HFFc6 (cell line): ENCODE measurements around the gene MLLT11. TPM values are rescaled to one million over a fixed set of nuclear protein-coding genes. Genes with fewer than 3 reads are reported as not detected.
A peak's percentile ranks its signal among the peaks of the same experiment; 100 is the strongest.

Experiments used
- DNase-seq: peaks from one replicate; pipeline ENCODE4 v3.0.0-alpha.2; 2018
- H3K27ac Mint-ChIP-seq: 2 replicates; pipeline ENCODE4 v1.8.0; 2020; ENCODE audit warnings: mild to moderate bottlenecking, mixed read lengths
- H3K27me3 Mint-ChIP-seq: 2 replicates; pipeline ENCODE4 v1.8.0; 2021; ENCODE audit warnings: mild to moderate bottlenecking, moderate library complexity, mixed read lengths; ENCODE audit not compliant: insufficient read depth
- H3K36me3 Mint-ChIP-seq: 2 replicates; pipeline ENCODE4 v1.8.0; 2021; ENCODE audit warnings: low read depth, mixed read lengths
- H3K4me1 Mint-ChIP-seq: 2 replicates; pipeline ENCODE4 v1.8.0; 2020; ENCODE audit warnings: low read depth, mixed read lengths
- H3K4me3 Mint-ChIP-seq: 2 replicates; pipeline ENCODE4 v1.8.0; 2020; ENCODE audit warnings: mild to moderate bottlenecking, moderate library complexity, mixed read lengths
- H3K9me3 Mint-ChIP-seq: 2 replicates; pipeline ENCODE4 v1.8.0; 2020; ENCODE audit warnings: mild to moderate bottlenecking, mixed read lengths
- total RNA-seq, 6 experiments: library from RNA; stranded (reverse); fragmentation: NEBNext Ultra II Directional; extraction: Animal tissue kit (Norgen Biotek cat#: 25700); gene quantifications; 2 replicates in 1 of 6; 3 replicates in 5 of 6; pipeline ENCODE4 v1.2.3, GENCODE V29; 2021
- TF ChIP-seq, protein P1 (sequence below): fragments of 200-600 bp; sonication (generic); IDR thresholded peaks from 2 replicates; pipeline ENCODE4 v1.5.0; 2021; ENCODE audit warnings: antibody characterized with exemption, mild to moderate bottlenecking

The MLLT11 gene
- total RNA-seq, 6 experiments from 2014 or later = 9.3 to 11.7 (median 10.8) TPM

GRCh38 chr1:151058692-151059091, 1.5 kb upstream of the MLLT11 start:
- H3K9me3 Mint-ChIP-seq = no peaks in the 10 kb centered on the region
- H3K36me3 Mint-ChIP-seq = peaks cover 48% of the 10 kb centered on the region
- H3K27ac Mint-ChIP-seq = peak overlapping the region; percentile 99
- peaks cover 6% of the 10 kb centered on the region for H3K27me3 Mint-ChIP-seq
- H3K4me3 Mint-ChIP-seq = peak overlapping the region; percentile 93
- DNase-seq = no peak
- peaks cover 64% of the 10 kb centered on the region for H3K4me1 Mint-ChIP-seq
- TF ChIP-seq, protein P1, sequence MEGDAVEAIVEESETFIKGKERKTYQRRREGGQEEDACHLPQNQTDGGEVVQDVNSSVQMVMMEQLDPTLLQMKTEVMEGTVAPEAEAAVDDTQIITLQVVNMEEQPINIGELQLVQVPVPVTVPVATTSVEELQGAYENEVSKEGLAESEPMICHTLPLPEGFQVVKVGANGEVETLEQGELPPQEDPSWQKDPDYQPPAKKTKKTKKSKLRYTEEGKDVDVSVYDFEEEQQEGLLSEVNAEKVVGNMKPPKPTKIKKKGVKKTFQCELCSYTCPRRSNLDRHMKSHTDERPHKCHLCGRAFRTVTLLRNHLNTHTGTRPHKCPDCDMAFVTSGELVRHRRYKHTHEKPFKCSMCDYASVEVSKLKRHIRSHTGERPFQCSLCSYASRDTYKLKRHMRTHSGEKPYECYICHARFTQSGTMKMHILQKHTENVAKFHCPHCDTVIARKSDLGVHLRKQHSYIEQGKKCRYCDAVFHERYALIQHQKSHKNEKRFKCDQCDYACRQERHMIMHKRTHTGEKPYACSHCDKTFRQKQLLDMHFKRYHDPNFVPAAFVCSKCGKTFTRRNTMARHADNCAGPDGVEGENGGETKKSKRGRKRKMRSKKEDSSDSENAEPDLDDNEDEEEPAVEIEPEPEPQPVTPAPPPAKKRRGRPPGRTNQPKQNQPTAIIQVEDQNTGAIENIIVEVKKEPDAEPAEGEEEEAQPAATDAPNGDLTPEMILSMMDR = no peak

- no peaks in the 10 kb centered on the region for H3K9me3 Mint-ChIP-seq
- H3K4me1 Mint-ChIP-seq = peaks cover 64% of the 10 kb centered on the region
These were observed 839 bp upstream of the MLLT11 start, which contains the start of gene CDC42SE1 for GRCh38 chr1:151059109-151060006. CDC42SE1 (minus strand) TSS chr1:151059622; CDS start chr1:151055730, 3,892 bp downstream.

DNA sequence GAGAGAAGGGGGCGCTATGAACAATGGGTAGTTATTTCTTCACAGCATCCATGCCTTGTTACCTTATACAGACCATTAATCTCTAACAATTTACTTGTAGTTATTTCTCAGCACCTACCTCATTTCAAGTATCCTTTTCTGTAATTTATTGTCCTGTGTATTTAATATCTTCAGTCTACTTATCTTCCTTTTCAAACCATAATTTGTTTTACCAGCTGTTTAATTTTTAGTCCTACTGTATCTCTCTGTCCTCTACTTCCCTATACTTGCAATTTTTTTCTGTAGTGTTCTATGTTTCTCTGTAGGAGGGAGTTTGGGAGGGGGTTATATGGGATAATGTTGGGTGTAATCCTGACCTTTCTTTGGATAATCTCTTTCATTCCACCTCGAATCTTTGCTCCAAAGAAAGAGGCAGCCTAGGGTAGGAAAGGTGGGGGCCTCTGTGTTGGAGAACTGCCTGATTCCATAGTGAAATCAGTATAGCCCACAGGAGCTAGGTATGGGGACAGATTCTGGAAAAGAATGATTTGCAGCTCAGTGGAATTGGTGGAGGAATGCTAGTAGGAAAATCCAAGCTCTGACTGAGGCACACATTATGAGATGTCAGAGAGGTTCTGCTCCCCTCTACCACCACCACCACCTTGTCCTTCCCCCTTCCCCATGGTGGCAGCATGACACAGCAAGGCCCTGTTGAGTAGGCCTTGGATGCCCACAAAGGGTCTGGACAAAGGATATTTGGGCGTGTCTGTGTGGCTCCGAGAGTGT, 642 bp downstream of the MLLT11 start:
- peaks cover 5% of the 10 kb centered on the region; the same call in 1 of the 2 replicates for H3K27me3 Mint-ChIP-seq
- H3K27ac Mint-ChIP-seq = peak overlapping the region; percentile 99
- TF ChIP-seq, protein P1 = peak; percentile 24; the same call in 1 of the 2 replicates
- no peaks in the 10 kb centered on the region for H3K9me3 Mint-ChIP-seq
- peak overlapping the region; percentile 93 for H3K4me3 Mint-ChIP-seq
- peaks cover 52% of the 10 kb centered on the region for H3K4me1 Mint-ChIP-seq
- DNase-seq = no peak
- H3K36me3 Mint-ChIP-seq = peaks cover 34% of the 10 kb centered on the region

More at GRCh38 chr1:151059109-151060006, 839 bp upstream of the MLLT11 start, which contains the start of gene CDC42SE1:
- Mint-ChIP-seq H3K27me3 (peaks cover 6% of the 10 kb centered on the region), H3K4me3 (peak within 1 kb of the TSS; percentile 93), H3K27ac (peak within 1 kb of the TSS; percentile 99), H3K36me3 (peaks cover 44% of the 10 kb centered on the region)
- peak; percentile 68 for DNase-seq
- TF ChIP-seq, protein P1 = peak; percentile 84

DNA sequence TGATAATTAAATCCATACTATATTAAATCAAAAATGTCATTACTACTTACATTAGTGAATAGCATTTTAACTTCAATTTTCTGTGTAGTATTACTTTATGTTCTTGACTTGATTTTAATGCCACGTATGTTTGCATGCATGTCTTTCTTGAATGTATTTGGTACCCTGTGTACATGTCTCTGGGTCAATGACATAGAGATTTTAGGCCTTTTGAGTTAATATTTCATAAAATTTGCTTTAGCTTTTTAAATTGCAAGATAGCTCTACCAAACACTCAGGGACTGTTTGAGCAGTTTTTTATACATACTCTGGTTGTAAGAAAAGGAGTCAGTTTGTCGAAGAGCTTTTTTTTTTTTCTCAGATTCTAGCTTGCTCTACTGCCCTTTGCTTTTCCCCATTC, 1.5 kb downstream of the MLLT11 start:
- TF ChIP-seq, protein P1 = no peak

DNA sequence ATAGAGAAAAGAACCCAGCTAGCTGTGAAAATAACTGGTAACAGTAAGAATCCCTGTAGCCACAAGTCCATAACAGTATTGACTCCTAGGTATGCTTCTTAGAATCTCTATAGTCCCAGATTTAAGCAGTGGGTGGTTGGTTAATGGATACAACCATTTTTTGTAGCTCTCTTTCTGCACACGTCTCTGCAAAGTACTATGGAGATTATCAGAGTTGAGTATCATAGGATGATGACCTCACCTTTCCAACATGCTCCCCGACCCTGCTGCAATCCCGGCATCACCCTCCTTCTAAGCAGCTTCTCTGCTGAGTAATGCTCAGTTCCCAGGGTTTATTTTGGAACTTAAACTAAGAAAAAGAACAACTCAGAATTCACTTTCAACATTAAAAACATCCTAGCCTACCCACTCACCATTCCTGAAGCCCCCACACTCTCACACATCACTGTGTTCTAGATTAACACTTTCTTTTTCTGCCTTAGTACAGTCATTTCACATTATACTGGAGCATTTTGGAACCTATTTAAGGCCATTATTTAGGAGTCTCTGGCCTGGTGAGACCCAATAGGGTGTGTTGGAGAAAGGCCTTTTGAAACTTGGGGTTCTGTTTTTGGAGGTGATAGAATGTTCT, 2.7 kb downstream of the MLLT11 start:
- Mint-ChIP-seq H3K27ac (peak overlapping the region; percentile 99), H3K9me3 (no peaks in the 10 kb centered on the region), H3K4me1 (peaks cover 32% of the 10 kb centered on the region), H3K27me3 (peaks cover 5% of the 10 kb centered on the region; the same call in 1 of the 2 replicates), H3K36me3 (peaks cover 27% of the 10 kb centered on the region), H3K4me3 (peak overlapping the region; percentile 93)
- TF ChIP-seq, protein P1 = no peak
- peak; percentile 87 for DNase-seq

More for the DNA sequence above, 1.5 kb downstream of the MLLT11 start:
- Mint-ChIP-seq H3K4me3 (peak overlapping the region; percentile 93), H3K27me3 (peaks cover 5% of the 10 kb centered on the region; the same call in 1 of the 2 replicates), H3K9me3 (no peaks in the 10 kb centered on the region), H3K27ac (peak overlapping the region; percentile 99), H3K36me3 (peaks cover 33% of the 10 kb centered on the region), H3K4me1 (peaks cover 43% of the 10 kb centered on the region)
- DNase-seq = no peak
